B cell (primary cell): ENCODE results near the gene MPEG1. TPM values are rescaled to one million over a fixed set of nuclear protein-coding genes. Genes with fewer than 3 reads are reported as not detected.

Experiments used
- ATAC-seq: fragments of 200-7000 bp; cut with Tn5 transposase; one replicate; pipeline ENCODE4 v1.10.0; 2021; ENCODE audit warnings: low read depth, mild to moderate bottlenecking, moderate number of reproducible peaks, moderate library complexity
- CTCF ChIA-PET: fragments of 350-600 bp; sonication (Branson Sonifier 250); formaldehyde crosslinking; loops from one replicate; lab custom pipeline; 2021; ENCODE audit warnings: antibody characterized with exemption, inconsistent platforms; lab: Charles Lee
- POLR2A ChIA-PET: fragments of 350-600 bp; sonication (Branson Sonifier 250); formaldehyde crosslinking; loops from one replicate; lab custom pipeline; 2021; ENCODE audit warnings: antibody characterized with exemption; lab: Charles Lee
- DNase-seq: peaks from one replicate; pipeline ENCODE4 v3.0.0; 2013
- H2AFZ ChIP-seq: 2 replicates; pipeline ENCODE4 v1.6.1; 2012; ENCODE audit warnings: mild to moderate bottlenecking, low read depth, low read length; ENCODE audit not compliant: insufficient read depth, poor library complexity, severe bottlenecking
- H3K27ac ChIP-seq, 2 donors: 1 replicate in 1 of 2; 2 replicates in 1 of 2; pipeline ENCODE4 v1.5.1; 2012 to 2013; ENCODE audit warnings: low read length in 2 of 2, mild to moderate bottlenecking in 2 of 2, moderate library complexity in 1 of 2
- H3K27me3 ChIP-seq, 4 experiments: fragments of 200-600 bp in 1 of 4; sonication (generic) in 1 of 4; replicated peaks in 1 of 4; 1 replicate in 2 of 4; 2 replicates in 2 of 4; pipeline versions ENCODE4 v1.6.1 to v1.7.0; 2013 to 2016; ENCODE audit warnings: low read length in 3 of 4, mild to moderate bottlenecking in 2 of 4, mixed read lengths in 1 of 4, moderate library complexity in 1 of 4; ENCODE audit not compliant: insufficient read depth in 4 of 4, control insufficient read depth in 3 of 4; ENCODE audit errors: control extremely low read depth in 1 of 4
- H3K36me3 ChIP-seq, 2 experiments: replicated peaks in 1 of 2; 1 replicate in 1 of 2; 2 replicates in 1 of 2; pipeline versions ENCODE4 v1.6.1 to v1.7.1; 2013; ENCODE audit warnings: low read length in 1 of 2; ENCODE audit not compliant: insufficient read depth in 2 of 2, control insufficient read depth in 1 of 2; ENCODE audit errors: control extremely low read depth in 1 of 2, extremely low read depth in 1 of 2
- H3K4me1 ChIP-seq, 2 donors: fragments of 200-600 bp in 1 of 2; sonication (generic) in 1 of 2; 1 replicate in 1 of 2; 2 replicates in 1 of 2; pipeline versions ENCODE4 v1.5.1 to v1.6.1; 2013 to 2017; ENCODE audit warnings: low read length in 2 of 2; ENCODE audit not compliant: control insufficient read depth in 2 of 2, insufficient read depth in 2 of 2
- H3K4me2 ChIP-seq: replicated peaks from 2 replicates; pipeline ENCODE3; 2012; ENCODE audit warnings: mild to moderate bottlenecking, low read depth, low read length; ENCODE audit not compliant: poor library complexity, severe bottlenecking
- H3K4me3 ChIP-seq, 5 experiments: fragments of 200-600 bp in 1 of 5; sonication (generic) in 1 of 5; 1 replicate in 3 of 5; 2 replicates in 2 of 5; pipeline versions ENCODE4 v1.5.1 to v1.7.0; 2011 to 2016; ENCODE audit warnings: low read length in 4 of 5, mild to moderate bottlenecking in 4 of 5, low read depth in 2 of 5, control low read depth in 1 of 5, moderate library complexity in 1 of 5; ENCODE audit not compliant: insufficient read depth in 1 of 5; ENCODE audit errors: control extremely low read depth in 1 of 5, extremely low read depth in 1 of 5
- H3K79me2 ChIP-seq: fragments of 200-600 bp; sonication (generic); one replicate; pipeline ENCODE4 v1.6.0; 2016; ENCODE audit warnings: low read length; ENCODE audit not compliant: control insufficient read depth, insufficient read depth
- H3K9ac ChIP-seq: fragments of 200-600 bp; sonication (generic); 2 replicates; pipeline ENCODE4 v1.6.1; 2017; ENCODE audit warnings: mild to moderate bottlenecking, low read length, moderate library complexity
- H3K9me3 ChIP-seq, 3 donors: one replicate each; pipeline versions ENCODE4 v1.6.1 to v1.7.1; 2013; ENCODE audit warnings: low read length in 2 of 3; ENCODE audit not compliant: control insufficient read depth in 2 of 3, insufficient read depth in 1 of 3; ENCODE audit errors: control extremely low read depth in 1 of 3
- H4K20me1 ChIP-seq: 2 replicates; pipeline ENCODE4 v1.6.0; 2012; ENCODE audit warnings: mild to moderate bottlenecking, low read length; ENCODE audit not compliant: insufficient read depth, control insufficient read depth, poor library complexity, severe bottlenecking
- H3K27ac Mint-ChIP-seq: one replicate; pipeline ENCODE4 v1.8.0; 2021; ENCODE audit warnings: mixed read lengths
- H3K27me3 Mint-ChIP-seq: one replicate; pipeline ENCODE4 v1.8.0; 2021; ENCODE audit warnings: mixed read lengths
- H3K4me1 Mint-ChIP-seq: one replicate; pipeline ENCODE4 v1.8.0; 2021; ENCODE audit warnings: mixed read lengths
- H3K4me3 Mint-ChIP-seq: one replicate; pipeline ENCODE4 v1.8.0; 2021; ENCODE audit warnings: mixed read lengths
- H3K9me3 Mint-ChIP-seq: one replicate; pipeline ENCODE4 v1.8.0; 2022; ENCODE audit warnings: mixed read lengths; ENCODE audit not compliant: insufficient read depth
- CTCF ChIP-seq: fragments of 200-600 bp; IDR thresholded peaks from one replicate; pipeline ENCODE4 v1.8.0; 2022; ENCODE audit warnings: antibody characterized with exemption, mild to moderate bottlenecking
- EZH2 ChIP-seq: IDR thresholded peaks from 2 replicates; pipeline ENCODE4 v1.6.1; 2012; ENCODE audit warnings: borderline replicate concordance, low read depth, mild to moderate bottlenecking, moderate library complexity, low read length; ENCODE audit not compliant: insufficient read depth, poor library complexity, severe bottlenecking
- WGBS: methylation state at CpG from one replicate; pipeline ENCODE4 v1.1.5; 2013; ENCODE audit warnings: missing lambda C conversion rate; ENCODE audit not compliant: insufficient coverage; 5-methylcytosine and 5-hydroxymethylcytosine counted together
- intact Hi-C: fragments of 100-400 bp; cut with micrococcal nuclease; formaldehyde crosslinking; loops from one replicate; pipeline ENCODE4 v1.10.0; 2022
- polyA plus RNA-seq: library from polyadenylated mRNA; depleted of rRNA; stranded (reverse); fragments of >200 nt; gene quantifications from 2 replicates; pipeline ENCODE4 v1.2.3, GENCODE V29; 2012
- total RNA-seq, 2 donors: library from RNA; stranded (reverse); fragments of 120-200 nt in 1 of 2; gene quantifications; 1 replicate in 1 of 2; 2 replicates in 1 of 2; pipeline versions ENCODE4 v1.2.3 to v1.2.4, GENCODE V29; 2013 to 2022

Gene MPEG1
- total and polyA plus RNA-seq, 2 donors (not counting 1 experiment from before 2014, with no cell fraction given): 27.7 to 151 TPM

- H2AFZ ChIP-seq: no peak overlapping the region
- no peak overlapping the region for H3K27ac ChIP-seq
- no peak for DNase-seq
- H3K79me2 ChIP-seq: peaks cover 18% of the 10 kb centered on the region
- H3K27me3 ChIP-seq: no peaks in the 10 kb centered on the region
- peaks cover 12 to 14% of the 10 kb centered on the region in 2 donors for H3K4me1 ChIP-seq
- no peak for TF ChIP-seq CTCF
- no peak for TF ChIP-seq EZH2
- no peak overlapping the region for H3K9ac ChIP-seq
- no peaks in the 10 kb centered on the region for H3K9me3 Mint-ChIP-seq
- no peak overlapping the region for H3K4me3 Mint-ChIP-seq
- no peak overlapping the region for H3K27ac Mint-ChIP-seq
- ATAC-seq: no peak
- H3K4me3 ChIP-seq: no peak overlapping the region
- intact Hi-C loops: no loop called here
- CTCF ChIA-PET: interaction anchor here (1.0 to 18.8 kb wide), 6 partner anchors 11 to 239 kb away, joined by 3 to 215 read pairs (median 4); partner anchors contain the start of gene DTX4
- WGBS: 100% methylated on average over 3 of the region's 8 CpGs
- POLR2A ChIA-PET: no interaction called here
- peaks cover 2 to 90% of the 10 kb centered on the region in 2 experiments for H3K36me3 ChIP-seq
- H3K4me2 ChIP-seq: no peak overlapping the region
- peaks cover 16% of the 10 kb centered on the region for H4K20me1 ChIP-seq
- peaks cover 0 to 4% (median 0%) of the 10 kb centered on the region in 3 donors for H3K9me3 ChIP-seq
- peaks cover 22% of the 10 kb centered on the region for H3K4me1 Mint-ChIP-seq
- H3K27me3 Mint-ChIP-seq: no peaks in the 10 kb centered on the region
Measured at GRCh38 chr11:59191890-59192289, 20.8 kb downstream of the MPEG1 start.

DNA sequence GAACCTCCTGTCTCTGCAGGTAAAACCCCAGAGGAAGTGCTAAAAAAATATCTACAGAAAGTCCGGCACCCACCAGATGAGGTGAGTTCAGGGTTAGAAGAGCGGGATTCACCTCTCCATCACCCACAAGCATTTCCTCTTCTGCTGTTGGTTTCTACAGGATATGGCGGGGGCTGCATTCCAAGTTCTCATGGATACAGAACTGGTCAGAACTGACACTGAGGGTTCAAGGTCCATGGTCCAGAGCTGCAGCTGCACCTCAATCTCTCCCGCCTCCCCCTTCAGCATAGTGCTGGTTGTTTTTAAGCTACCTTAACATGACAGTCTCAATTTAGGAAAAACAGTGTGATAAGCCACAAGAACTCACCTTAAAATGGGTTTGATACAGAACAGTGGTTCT, 21.6 kb downstream of the MPEG1 start:
- intact Hi-C loops: no loop called here
- no peak overlapping the region for H2AFZ ChIP-seq
- peaks cover 24% of the 10 kb centered on the region for H4K20me1 ChIP-seq
- H3K4me2 ChIP-seq: no peak overlapping the region
- H3K9ac ChIP-seq: no peak overlapping the region
- H3K9me3 Mint-ChIP-seq: no peaks in the 10 kb centered on the region
- no peak overlapping the region for H3K27ac ChIP-seq
- peaks cover 2 to 85% of the 10 kb centered on the region in 2 experiments for H3K36me3 ChIP-seq
- H3K27ac Mint-ChIP-seq: no peak overlapping the region
- peaks cover 8% of the 10 kb centered on the region in 2 donors for H3K4me1 ChIP-seq
- no peaks in the 10 kb centered on the region for H3K9me3 ChIP-seq
- CTCF ChIA-PET: interaction anchor here (1.1 to 18.8 kb wide), 5 partner anchors 11 to 238 kb away, joined by 3 to 215 read pairs (median 6); partner anchors contain the start of gene DTX4
- H3K4me1 Mint-ChIP-seq: peaks cover 20% of the 10 kb centered on the region
- no peaks in the 10 kb centered on the region for H3K27me3 Mint-ChIP-seq
- no peak overlapping the region for H3K4me3 ChIP-seq
- peaks cover 26% of the 10 kb centered on the region for H3K79me2 ChIP-seq
- H3K4me3 Mint-ChIP-seq: no peak overlapping the region
- POLR2A ChIA-PET: no interaction called here
- 89% methylated on average over 1 of the region's 4 CpGs for WGBS
- no peak for ATAC-seq
- TF ChIP-seq CTCF (no peak), EZH2 (no peak)
- H3K27me3 ChIP-seq: no peaks in the 10 kb centered on the region
- no peak for DNase-seq
